ENCODE measurements around the gene PIK3AP1.
"Not testable (repeated sequence)": the region's sequence is repeated elsewhere in the genome, so short reads cannot be mapped to it uniquely, and the experiment has no call there.

Gene PIK3AP1

GRCh38 chr10:96745950-96746349, 25.6 kb upstream of the PIK3AP1 start:
- peaks cover 9% of the 10 kb centered on the region for H3K4me1 Mint-ChIP-seq (ENCODE audit: low read depth)
- no peaks in the 10 kb centered on the region for H3K9me3 Mint-ChIP-seq
- H3K4me3 Mint-ChIP-seq, result no peak overlapping the region
- DNase-seq, result no peak
- peaks cover 4% of the 10 kb centered on the region for H3K27me3 Mint-ChIP-seq
- no peak overlapping the region for H3K27ac Mint-ChIP-seq
- H3K36me3 Mint-ChIP-seq (ENCODE audit: low read depth), result no peaks in the 10 kb centered on the region

GRCh38 chr10:96743988-96744585, 23.8 kb upstream of the PIK3AP1 start:
- no peak overlapping the region for H3K27ac Mint-ChIP-seq

GRCh38 chr10:96741557-96741956, 21.2 kb upstream of the PIK3AP1 start:
- H3K36me3 Mint-ChIP-seq (ENCODE audit: low read depth); H3K4me1 Mint-ChIP-seq (ENCODE audit: low read depth); DNase-seq; H3K27me3 Mint-ChIP-seq; H3K27ac Mint-ChIP-seq; H3K9me3 Mint-ChIP-seq; H3K4me3 Mint-ChIP-seq: not testable (repeated sequence)

More at GRCh38 chr10:96743988-96744585, 23.8 kb upstream of the PIK3AP1 start:
- H3K27me3 Mint-ChIP-seq, result peaks cover 6% of the 10 kb centered on the region
- H3K4me3 Mint-ChIP-seq, result no peak overlapping the region
- no peaks in the 10 kb centered on the region for H3K36me3 Mint-ChIP-seq (ENCODE audit: low read depth)
- peaks cover 9% of the 10 kb centered on the region for H3K4me1 Mint-ChIP-seq (ENCODE audit: low read depth)
- no peak for DNase-seq
- H3K9me3 Mint-ChIP-seq, result no peaks in the 10 kb centered on the region

GRCh38 chr10:96740579-96741281, 20.4 kb upstream of the PIK3AP1 start:
- no peak overlapping the region for H3K27ac Mint-ChIP-seq
- no peak overlapping the region for H3K4me3 Mint-ChIP-seq
- no peaks in the 10 kb centered on the region for H3K36me3 Mint-ChIP-seq (ENCODE audit: low read depth)
- DNase-seq, result no peak
- H3K27me3 Mint-ChIP-seq, result peaks cover 6% of the 10 kb centered on the region
- no peaks in the 10 kb centered on the region for H3K9me3 Mint-ChIP-seq
- no peaks in the 10 kb centered on the region for H3K4me1 Mint-ChIP-seq (ENCODE audit: low read depth)

- no peak for DNase-seq
- no peaks in the 10 kb centered on the region for H3K9me3 Mint-ChIP-seq
These were observed 19.8 kb upstream of the PIK3AP1 start for GRCh38 chr10:96740141-96740540.

GRCh38 chr10:96737307-96737902, 17.1 kb upstream of the PIK3AP1 start:
- not testable (repeated sequence) for H3K36me3 Mint-ChIP-seq (ENCODE audit: low read depth); H3K27ac Mint-ChIP-seq; H3K4me3 Mint-ChIP-seq; H3K9me3 Mint-ChIP-seq; H3K4me1 Mint-ChIP-seq (ENCODE audit: low read depth); DNase-seq; H3K27me3 Mint-ChIP-seq

More at GRCh38 chr10:96740141-96740540, 19.8 kb upstream of the PIK3AP1 start:
- H3K27me3 Mint-ChIP-seq, result peaks cover 6% of the 10 kb centered on the region
- no peak overlapping the region for H3K4me3 Mint-ChIP-seq
- H3K4me1 Mint-ChIP-seq (ENCODE audit: low read depth), result no peaks in the 10 kb centered on the region
- no peaks in the 10 kb centered on the region for H3K36me3 Mint-ChIP-seq (ENCODE audit: low read depth)
- no peak overlapping the region for H3K27ac Mint-ChIP-seq

- H3K36me3 Mint-ChIP-seq (ENCODE audit: low read depth), result peaks cover 3% of the 10 kb centered on the region
- H3K27ac Mint-ChIP-seq, result no peak overlapping the region
- no peak overlapping the region for H3K4me3 Mint-ChIP-seq
- peaks cover 14% of the 10 kb centered on the region for H3K4me1 Mint-ChIP-seq (ENCODE audit: low read depth)
- H3K9me3 Mint-ChIP-seq, result no peaks in the 10 kb centered on the region
- peaks cover 5% of the 10 kb centered on the region for H3K27me3 Mint-ChIP-seq
- DNase-seq, result no peak
These were observed 4.3 kb upstream of the PIK3AP1 start for GRCh38 chr10:96724621-96725020.

GRCh38 chr10:96721207-96721572, 876 bp upstream of the PIK3AP1 start:
- H3K4me3 Mint-ChIP-seq, result peak overlapping the region; percentile 72
- H3K36me3 Mint-ChIP-seq (ENCODE audit: low read depth), result peaks cover 3% of the 10 kb centered on the region
- H3K4me1 Mint-ChIP-seq (ENCODE audit: low read depth), result peaks cover 21% of the 10 kb centered on the region
- no peak for DNase-seq
- H3K27ac Mint-ChIP-seq, result peak overlapping the region; percentile 83
- no peaks in the 10 kb centered on the region for H3K9me3 Mint-ChIP-seq
- H3K27me3 Mint-ChIP-seq, result peaks cover 7% of the 10 kb centered on the region

GRCh38 chr10:96719850-96720421, 378 bp downstream of the PIK3AP1 start:
- Mint-ChIP-seq H3K4me1 (ENCODE audit: low read depth) (peaks cover 21% of the 10 kb centered on the region), H3K27ac (peak overlapping the region; percentile 93)

GRCh38 chr10:96719200-96719599, 1.1 kb downstream of the PIK3AP1 start:
- Mint-ChIP-seq H3K4me1 (ENCODE audit: low read depth) (peaks cover 23% of the 10 kb centered on the region), H3K9me3 (no peaks in the 10 kb centered on the region), H3K27ac (no peak overlapping the region), H3K36me3 (ENCODE audit: low read depth) (peaks cover 3% of the 10 kb centered on the region), H3K4me3 (peak overlapping the region; percentile 89), H3K27me3 (peaks cover 7% of the 10 kb centered on the region)
- no peak for DNase-seq

More at GRCh38 chr10:96719850-96720421, 378 bp downstream of the PIK3AP1 start:
- Mint-ChIP-seq H3K27me3 (peaks cover 7% of the 10 kb centered on the region), H3K9me3 (no peaks in the 10 kb centered on the region), H3K4me3 (peak overlapping the region; percentile 89), H3K36me3 (ENCODE audit: low read depth) (peaks cover 3% of the 10 kb centered on the region)
- DNase-seq, result peak; percentile 75

- peak overlapping the region; percentile 0 for H3K4me3 Mint-ChIP-seq
- peaks cover 26% of the 10 kb centered on the region for H3K4me1 Mint-ChIP-seq (ENCODE audit: low read depth)
These were observed 1.9 kb downstream of the PIK3AP1 start for GRCh38 chr10:96718304-96718990.

GRCh38 chr10:96716390-96716789, 3.9 kb downstream of the PIK3AP1 start:
- H3K9me3 Mint-ChIP-seq, result no peaks in the 10 kb centered on the region
- DNase-seq, result no peak
- H3K36me3 Mint-ChIP-seq (ENCODE audit: low read depth), result peaks cover 3% of the 10 kb centered on the region
- H3K4me3 Mint-ChIP-seq, result no peak overlapping the region
- peaks cover 23% of the 10 kb centered on the region for H3K4me1 Mint-ChIP-seq (ENCODE audit: low read depth)
- no peak overlapping the region for H3K27ac Mint-ChIP-seq
- H3K27me3 Mint-ChIP-seq, result peaks cover 7% of the 10 kb centered on the region

More at GRCh38 chr10:96718304-96718990, 1.9 kb downstream of the PIK3AP1 start:
- Mint-ChIP-seq H3K27me3 (peaks cover 7% of the 10 kb centered on the region), H3K27ac (no peak overlapping the region), H3K36me3 (ENCODE audit: low read depth) (peaks cover 3% of the 10 kb centered on the region), H3K9me3 (no peaks in the 10 kb centered on the region)
- no peak for DNase-seq

- Mint-ChIP-seq H3K27me3 (peaks cover 4% of the 10 kb centered on the region), H3K4me1 (ENCODE audit: low read depth) (peaks cover 14% of the 10 kb centered on the region), H3K4me3 (no peak overlapping the region), H3K27ac (no peak overlapping the region), H3K9me3 (no peaks in the 10 kb centered on the region), H3K36me3 (ENCODE audit: low read depth) (no peaks in the 10 kb centered on the region)
- DNase-seq, result no peak
These were observed 5.5 kb downstream of the PIK3AP1 start for GRCh38 chr10:96714746-96715255.

GRCh38 chr10:96714031-96714590, 6.2 kb downstream of the PIK3AP1 start:
- Mint-ChIP-seq H3K27me3 (no peaks in the 10 kb centered on the region), H3K4me3 (no peak overlapping the region), H3K36me3 (ENCODE audit: low read depth) (no peaks in the 10 kb centered on the region), H3K4me1 (ENCODE audit: low read depth) (peaks cover 8% of the 10 kb centered on the region), H3K9me3 (no peaks in the 10 kb centered on the region), H3K27ac (peak overlapping the region; percentile 47)
- DNase-seq, result no peak

Measured in activated T-cell treated with anti-CD3 and anti-CD28 coated beads, Interleukin-2, amount 50 U/mL, for 24 hours (primary cell).